HG02642 (cell line): ENCODE measurements around the gene FAM3A.
"Not testable (repeated sequence)": the region's sequence is repeated elsewhere in the genome, so short reads cannot be mapped to it uniquely, and the experiment has no call there.

ENCODE experiments used
- ATAC-seq: cut with Tn5 transposase; IDR thresholded peaks from one replicate; pipeline ENCODE4 v1.9.1; 2021; ENCODE audit warnings: mild to moderate bottlenecking; ENCODE audit not compliant: unreplicated experiment, poor library complexity

Gene FAM3A

DNA sequence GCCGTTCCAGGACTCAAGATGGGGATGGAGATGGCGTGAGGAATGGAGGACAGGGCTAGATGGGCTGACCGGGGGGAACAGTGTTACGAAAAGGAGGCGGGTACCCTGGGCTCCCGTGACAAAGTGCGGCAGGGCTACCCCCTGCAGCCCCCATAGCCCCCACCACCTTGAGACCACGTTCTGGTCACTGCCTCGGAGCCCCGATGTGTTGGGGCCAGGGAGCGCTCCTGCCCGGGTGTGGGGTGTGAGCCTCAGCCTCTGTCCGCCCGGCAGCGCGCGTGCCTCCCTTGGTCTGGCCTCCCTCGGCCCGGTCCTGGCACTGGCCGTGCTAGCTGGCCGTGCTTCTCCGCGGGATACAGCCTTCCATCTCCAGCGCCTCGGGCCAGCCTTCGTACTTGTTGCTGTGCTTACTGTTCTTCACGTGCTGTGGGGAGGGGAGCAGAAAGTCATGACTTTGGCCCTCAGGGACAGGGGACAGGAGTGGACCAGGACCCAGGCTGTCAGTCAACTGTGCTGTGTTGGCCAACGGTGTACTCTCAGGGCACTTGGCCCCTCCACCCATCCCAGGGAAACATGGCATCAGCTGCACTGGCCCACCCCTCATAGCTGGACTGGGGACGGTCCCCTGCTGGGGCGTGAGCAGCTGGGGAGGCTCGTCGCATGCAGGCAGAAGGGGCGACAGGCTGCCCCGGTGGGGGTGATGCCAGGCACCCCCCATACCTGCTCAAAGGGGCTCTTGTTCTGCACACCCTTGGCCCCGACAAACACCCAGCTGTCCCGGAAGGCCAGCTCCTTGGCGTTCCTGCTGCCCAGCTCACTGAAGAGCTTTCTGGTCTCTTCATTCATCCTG, 9.3 kb downstream of the FAM3A start:
- ATAC-seq, result no peak

DNA sequence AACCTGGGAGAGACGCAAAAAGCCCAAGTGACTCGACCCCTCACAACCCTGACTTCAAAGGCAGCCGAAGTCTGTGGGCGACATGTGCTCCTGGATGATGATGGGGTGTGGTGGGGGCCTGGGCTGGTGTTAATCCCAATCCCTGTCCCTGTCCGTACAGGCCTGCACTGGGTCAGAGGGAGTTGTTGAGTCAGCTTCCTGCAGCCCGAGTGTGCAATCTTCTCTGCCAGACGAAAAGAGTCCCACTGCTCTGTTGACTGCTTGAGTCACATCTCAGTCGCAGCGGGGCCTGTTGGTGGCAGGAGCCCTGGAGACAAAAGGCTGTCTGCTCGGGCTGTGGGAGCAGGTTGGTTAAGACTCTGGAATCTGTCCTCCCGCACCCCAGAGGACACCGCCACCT, 10.3 kb downstream of the FAM3A start:
- ATAC-seq, result no peak

DNA sequence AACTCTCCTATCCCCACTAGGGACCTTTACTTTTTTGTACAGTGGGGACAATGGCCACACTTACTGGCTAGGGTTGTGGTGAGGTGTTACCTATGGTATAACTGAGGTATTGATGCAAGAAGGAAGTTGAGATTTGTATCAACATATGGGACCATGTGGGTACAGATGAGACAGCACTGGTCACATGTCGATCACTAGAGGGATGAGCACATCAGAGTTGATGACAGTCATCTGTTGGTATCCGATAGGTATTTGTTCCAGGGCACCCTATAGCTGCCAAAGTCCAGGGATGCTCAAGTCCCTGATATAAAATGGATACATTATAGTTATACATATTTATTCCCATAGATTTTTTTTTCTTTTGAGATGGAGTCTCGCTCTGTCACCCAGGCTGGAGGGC, 13.0 kb downstream of the FAM3A start:
- no peak for ATAC-seq

DNA sequence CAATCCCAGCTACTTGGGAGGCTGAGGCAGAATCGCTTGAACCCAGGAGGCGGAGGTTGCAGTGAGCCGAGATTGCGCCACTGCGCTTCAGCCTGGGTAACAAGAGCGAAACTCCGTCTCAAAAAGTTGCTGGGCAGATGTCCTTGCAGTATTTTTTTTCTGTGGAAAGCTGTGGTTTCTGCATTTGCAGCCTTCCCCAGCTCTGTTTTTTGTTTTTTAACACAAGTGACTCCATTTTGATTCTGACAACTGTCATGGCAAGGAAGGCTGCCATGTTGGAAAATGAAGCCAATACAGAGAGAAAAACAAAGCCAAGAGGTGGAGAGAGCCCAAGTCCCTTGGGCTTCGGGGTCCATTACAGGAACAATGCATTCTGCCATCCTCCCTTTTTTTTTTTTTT, 13.9 kb downstream of the FAM3A start:
- no peak for ATAC-seq

DNA sequence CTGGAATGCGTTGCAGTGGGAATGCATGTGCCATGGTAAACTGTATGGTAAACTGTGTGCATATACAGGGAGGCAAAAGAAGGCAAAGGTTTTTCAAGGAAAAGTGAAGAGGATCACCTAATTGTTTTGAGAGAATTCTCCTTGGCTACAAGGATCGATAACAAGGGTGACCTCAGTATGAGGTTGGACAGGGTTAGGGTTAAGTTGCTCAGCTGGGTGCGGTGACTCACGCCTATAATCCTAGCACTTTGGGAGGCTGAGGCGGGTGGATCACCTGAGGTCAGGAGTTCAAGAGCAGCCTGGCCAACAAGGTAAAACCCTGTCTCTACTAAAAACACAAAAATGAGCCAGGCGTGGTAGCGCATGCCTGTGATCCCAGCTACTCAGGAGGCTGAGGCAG, 14.6 kb downstream of the FAM3A start:
- not testable (repeated sequence) for ATAC-seq

DNA sequence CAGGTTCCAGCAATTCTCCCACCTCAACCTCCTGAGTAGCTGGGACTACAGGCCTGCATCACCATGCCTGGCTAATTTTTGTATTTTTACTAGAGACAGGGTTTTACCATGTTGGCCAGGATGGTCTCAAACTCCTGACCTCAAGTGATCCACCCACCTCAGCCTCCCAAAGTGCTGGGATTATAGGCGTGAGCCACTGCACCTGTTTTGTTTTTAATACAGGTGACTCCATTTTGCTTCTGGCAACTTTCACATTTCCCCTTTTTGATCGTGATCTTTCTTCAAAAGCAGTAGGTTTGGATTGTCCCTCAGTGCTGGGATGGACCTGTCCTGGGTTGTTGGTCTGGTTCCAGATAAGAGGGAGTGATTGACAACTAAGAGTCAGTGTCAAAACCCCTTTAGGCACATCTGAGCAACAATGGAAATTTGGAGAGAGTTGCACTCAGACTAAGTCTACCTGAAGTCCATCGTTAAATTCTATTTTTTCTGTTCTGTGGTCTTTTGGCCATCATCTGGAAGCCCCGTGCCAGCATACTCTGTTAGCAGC, 19.4 kb downstream of the FAM3A start:
- ATAC-seq, result not testable (repeated sequence)

DNA sequence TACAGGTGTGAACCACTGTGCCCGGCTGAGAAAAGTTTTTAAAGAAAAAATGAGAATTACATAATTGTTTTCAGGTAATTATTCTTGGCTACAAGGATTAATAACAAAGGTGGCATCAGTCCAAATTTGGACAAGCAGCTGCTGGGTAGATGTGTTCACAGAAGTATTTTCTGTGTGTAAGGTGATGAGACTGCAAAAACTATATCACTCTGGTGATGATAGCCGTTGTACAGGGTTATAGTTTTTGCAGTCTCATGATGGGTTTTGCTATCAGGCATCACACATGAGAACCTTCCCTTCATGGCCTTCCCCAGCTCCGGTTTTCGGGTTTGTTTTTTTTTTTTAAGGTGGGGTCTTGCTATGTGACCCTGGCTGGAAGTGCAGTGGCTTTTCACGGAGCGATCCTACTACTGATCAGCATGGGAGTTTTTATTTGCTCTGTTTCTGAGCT, 20.5 kb downstream of the FAM3A start:
- no peak for ATAC-seq

DNA sequence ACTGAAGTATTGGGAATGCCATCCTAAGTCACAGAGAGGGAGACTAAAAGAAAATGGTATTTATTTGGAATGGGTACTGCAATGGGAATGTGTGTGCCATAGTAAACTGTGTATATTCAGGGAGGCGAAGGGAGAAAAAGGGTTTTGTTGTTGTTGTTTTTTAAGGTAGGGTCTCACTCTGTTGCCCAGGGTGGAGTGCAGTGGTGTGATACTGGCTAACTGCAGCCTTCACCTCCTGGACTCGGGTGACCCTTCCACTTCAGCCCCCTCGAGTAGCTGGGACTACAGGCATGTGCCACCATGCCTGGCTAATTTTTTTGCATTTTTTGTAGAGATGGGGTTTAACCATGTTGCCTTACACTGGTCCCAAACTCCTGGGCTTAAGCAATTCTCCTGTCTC, 21.3 kb downstream of the FAM3A start:
- no peak for ATAC-seq

DNA sequence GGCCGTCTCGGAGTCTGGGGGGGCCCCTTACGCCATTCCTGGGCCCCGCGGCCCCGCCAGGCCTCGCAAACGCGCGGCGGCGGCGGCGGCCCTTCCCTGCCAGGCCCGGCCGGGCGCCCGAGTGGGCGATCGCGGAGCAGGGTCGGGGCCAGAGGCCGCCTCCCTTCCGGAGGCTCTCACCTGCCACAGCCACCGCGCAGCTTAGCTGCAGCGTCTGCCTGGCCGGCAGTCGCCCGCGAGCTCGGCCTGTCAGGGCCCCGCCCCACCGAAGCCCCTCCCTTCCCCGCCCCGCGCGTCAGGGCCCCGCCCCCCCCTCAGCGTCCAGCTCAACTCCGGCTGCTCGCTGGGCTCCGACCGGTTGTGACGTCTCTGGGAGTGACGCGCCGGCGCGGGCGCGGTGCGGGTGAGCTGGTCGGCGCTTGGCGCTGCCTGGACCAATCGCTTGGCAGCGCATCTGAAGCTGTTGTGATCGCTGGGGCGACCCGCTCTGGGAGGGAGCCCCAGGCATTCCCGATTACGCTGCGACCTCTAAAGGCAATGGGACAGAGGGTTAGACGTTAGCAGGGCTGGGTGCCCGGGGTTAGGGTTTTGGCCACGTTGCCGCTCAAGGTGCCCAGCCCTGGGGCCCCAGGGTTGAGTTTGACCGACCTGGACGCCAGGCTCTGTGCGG, 25.5 kb downstream of the FAM3A start, which contains the start of gene SLC10A3:
TSS of gene SLC10A3 (minus strand) at position 216 of the 670 bp plus-strand sequence. CDS start 1,689 bp downstream, outside the sequence.
- peak; percentile 80 for ATAC-seq

DNA sequence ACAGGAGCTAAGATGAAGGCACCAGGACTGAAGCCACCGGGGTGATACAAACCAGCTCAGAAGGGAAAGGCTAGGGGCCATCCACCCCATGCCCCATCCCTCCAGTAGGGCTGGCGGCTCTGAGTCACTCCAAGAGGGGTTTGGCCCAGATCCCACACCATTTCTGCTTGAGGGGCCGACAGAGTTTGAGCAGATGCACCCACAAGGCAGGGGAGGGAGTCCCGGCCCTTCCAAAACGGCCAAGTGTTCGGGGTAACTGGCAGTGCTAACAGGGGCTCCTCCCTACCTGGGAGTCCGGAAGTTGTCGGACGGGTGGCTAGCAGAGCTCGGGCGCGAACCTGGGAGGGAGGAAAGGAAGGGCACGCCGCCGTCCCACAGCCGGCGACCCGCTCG, 26.0 kb downstream of the FAM3A start:
- peak; percentile 35 for ATAC-seq

DNA sequence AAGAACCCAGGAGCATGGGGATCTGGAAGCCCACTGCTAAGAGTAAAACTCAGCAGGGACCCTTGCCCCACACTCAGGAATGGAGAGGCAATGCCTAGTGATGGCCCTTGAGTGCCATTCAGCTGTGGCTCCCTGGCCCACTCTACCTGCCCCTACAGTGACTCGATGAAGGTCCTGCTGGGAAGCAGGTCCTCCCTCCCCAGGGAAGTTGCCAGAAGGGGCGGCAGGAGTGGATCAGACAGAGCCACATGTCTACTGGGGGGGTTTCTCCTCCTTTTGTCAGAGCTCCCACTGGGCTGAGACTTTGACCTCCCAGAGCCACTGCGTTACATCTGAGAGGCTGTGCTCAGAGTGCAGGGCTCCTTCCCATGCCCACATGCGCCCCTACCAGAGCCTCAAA, 26.9 kb downstream of the FAM3A start:
- ATAC-seq, result no peak

DNA sequence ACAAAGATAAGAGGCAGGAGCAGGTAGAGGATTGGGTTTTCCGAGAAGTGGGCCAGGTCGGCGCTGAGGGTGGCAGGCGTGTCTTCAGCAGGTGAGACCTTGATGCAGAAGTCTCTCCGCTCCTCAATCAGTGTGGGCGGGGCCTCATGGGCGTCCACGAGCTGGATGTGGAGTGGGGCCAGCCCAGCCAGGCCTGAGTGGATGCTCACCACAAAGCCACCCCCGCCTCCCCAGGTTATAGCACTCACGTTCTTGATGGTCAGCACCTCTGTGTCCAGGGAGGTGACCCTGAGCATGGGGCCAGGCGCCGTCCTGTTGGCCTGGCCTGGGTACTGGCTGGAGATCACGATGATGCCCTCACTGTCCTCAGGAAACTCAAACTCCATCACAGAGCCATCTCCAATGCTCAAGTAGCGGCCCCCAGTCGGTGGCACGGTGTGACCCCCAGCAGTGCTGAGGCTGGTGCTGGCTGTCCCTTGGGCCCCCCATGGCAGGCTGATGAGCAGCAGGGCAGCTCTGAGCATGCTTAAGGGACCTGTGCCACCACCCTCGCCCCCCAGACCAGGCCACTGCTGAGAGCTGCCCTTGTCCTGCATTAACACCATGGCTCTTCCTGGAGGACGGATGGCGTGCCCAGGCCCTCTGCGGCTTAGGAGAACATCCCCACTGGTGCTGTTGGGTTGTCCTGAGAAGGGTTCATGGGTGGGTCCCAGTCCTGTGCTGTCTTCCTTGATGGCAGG, 27.5 kb downstream of the FAM3A start:
- ATAC-seq, result no peak

DNA sequence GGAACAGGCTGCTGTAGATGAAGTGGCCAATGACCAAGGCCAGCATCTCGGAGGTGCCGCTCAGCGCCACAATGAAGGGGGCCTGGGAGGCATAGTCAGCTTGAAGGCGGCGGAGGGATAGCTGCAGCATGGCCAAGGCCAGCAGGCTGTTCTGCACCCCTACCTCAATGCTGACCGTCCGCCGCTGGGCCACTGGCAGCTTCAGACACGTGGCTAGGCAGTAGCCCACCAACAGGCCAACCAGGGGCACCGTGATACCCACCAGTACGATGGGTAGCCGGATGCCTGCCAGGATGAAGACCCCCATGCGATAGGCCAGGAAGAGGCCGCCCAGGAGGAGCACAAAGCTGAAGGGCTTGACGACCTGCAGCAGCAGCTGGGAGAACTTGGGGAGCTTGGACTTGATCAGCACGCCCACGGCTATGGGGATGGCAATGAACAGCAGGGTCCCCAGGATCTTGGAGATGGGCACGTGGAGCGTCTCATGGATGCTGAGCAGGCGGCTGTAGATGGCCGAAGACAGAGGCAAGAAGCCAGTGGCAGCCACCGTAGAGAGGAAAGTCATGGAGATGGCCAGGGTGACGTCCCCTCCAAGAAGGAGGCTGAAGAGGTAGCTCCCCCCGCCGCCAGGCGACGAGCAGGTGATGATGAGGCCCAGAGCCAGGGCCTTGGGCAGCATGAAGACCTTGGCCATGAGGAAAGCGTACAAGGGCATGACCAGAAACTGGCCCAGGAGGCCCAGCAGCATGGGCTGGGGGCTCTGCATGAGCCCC, 28.3 kb downstream of the FAM3A start:
- ATAC-seq, result no peak

DNA sequence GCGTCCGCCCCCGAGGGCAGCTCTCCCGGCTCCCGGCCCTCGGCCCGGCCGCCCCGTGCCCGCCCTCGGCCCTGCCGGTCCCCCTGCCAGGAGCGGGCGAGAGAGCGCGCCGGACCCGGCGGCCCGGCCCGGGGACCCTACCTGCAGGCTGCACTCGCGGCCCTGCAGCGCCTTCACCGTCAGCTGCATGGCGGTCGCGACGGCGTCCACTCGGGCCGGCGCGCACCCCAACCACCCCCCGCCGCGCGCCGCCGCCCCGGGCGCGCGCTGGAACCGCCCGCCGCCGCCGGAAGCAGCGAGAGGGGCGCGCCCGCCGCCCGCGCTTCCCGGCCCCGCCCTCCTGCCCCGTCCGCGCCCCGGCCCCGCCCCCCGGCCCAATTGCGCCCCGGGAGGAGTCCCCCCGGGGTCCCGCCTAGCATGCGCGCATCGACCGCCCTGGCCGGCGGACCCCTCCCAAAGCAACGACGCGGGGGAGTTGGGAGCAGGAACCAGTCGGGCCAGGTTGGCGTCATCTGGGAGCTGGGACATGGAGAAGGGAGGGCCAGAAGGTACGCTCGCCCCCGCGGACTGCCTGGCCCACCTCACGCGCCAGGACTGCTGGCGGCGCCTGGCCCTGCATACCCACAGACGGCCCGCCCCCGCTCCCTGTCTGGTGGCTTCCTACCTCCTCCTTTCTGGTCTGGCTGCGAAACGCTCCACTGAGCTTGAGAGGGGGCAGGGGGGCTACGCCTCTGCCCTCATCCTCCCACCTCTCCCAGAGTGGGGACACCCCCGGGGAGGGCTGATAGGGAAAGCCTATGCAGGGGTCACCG, 29.4 kb downstream of the FAM3A start, which contains the start of gene UBL4A:
TSS of gene UBL4A (minus strand) at position 220 of the 812 bp plus-strand sequence. CDS start at position 189, 31 bp downstream.
- peak; percentile 32 for ATAC-seq

DNA sequence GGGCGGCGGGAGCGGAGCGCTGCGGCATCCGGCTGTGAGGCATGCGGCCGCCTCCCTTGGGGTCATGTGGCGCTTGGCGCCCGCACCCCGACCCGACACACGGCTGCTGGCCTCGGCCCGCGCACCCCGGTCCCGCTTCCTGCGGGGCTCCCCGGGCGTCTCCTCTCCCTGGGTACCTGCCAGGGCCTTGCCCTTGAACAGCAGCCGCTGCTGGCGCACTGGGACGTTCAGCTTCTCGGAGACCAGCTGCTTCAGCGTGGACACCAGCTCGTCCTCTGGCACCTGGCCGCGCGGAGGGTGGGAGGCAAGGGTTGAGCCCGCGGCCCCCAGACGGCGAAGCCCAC, 30.0 kb downstream of the FAM3A start:
- ATAC-seq, result no peak

DNA sequence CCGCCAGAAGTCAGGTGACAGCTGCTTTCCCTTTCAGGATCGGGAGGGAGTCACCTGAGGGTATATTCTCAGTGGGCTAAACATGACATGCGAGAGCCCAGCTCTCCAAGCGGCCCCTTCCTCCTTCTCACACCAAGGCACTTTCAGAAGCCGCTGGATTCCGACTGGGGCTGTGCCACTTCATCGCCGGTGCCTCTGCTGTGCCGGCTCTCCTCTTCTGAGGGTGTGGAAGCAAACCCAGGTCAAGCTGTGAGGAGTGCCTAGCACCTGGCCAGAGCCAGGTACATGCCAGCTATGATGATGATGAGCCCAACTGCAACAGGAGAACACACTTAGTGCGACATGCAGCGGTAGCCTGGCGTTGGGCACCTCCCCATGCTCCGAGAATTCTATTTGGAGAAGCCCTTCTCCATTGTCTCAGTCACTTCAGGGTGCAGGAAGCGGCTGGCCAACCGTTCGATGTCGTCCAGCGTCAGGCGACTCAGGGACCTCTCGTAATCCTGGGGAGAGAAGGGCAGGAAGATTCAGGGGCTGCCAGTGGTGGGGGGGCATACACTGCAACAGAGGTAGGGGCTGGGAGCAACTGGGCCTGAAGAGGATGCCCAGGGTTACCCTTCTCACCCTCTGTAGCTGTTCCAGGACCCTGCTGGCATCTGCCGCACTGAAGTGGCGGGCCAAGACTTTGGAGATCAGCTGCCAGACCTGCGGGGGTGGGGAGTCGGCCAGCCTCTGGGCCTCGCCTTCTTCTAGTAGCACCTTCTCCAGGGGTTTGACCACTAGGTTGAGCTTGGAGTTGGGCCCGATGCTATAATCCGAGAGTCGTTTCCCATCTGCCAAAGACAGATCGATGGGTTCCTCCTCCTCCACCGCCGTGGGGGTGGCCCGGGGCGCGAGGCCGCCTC, 30.6 kb downstream of the FAM3A start:
- ATAC-seq, result no peak

DNA sequence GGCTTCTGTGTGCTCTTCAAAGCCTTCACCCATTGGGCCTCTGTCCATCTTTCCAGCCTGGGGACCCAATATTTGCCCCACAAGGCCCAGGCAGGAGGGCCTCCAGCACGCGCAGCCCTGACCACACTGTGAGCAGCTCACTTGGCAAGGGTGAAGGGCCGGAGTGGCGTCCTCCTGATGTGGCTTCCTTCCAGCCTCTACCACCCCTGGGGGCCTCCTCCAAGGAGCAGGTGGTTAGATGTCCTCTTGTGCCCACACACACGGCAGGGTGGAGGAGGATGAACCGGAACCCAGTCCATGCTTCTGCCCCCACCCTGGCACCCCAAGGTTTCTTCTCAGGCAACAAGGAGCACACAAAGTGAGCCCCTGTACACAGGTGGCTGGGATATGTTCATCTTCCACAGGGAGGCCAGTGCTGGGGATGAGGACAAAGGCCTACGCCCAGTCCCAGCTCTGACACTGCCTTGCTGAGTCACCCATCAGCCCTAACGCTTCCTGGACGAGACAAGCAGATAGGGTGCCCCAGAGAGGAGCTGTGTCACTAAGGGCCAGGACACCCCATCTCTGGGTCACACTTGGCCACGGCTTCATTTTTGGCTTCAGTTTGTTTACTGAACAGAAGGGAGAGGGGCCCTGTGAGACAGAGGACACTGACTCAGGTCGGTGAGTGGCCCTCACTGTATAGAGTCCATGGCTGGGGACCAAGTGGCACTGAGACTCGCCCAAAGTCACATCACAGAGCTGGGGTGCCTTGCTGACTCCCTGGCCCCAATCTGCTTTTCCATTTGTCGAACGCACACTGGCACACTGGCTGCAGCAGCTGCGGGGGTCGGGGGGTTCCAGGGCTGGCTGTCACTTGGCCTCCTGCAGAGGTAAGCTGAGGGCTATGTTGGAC, 31.5 kb downstream of the FAM3A start:
- ATAC-seq, result no peak
